ENCODE results near the gene RRP9.
"Not testable (repeated sequence)": the region's sequence is repeated elsewhere in the genome, so short reads cannot be mapped to it uniquely, and the experiment has no call there.

RRP9 gene

DNA sequence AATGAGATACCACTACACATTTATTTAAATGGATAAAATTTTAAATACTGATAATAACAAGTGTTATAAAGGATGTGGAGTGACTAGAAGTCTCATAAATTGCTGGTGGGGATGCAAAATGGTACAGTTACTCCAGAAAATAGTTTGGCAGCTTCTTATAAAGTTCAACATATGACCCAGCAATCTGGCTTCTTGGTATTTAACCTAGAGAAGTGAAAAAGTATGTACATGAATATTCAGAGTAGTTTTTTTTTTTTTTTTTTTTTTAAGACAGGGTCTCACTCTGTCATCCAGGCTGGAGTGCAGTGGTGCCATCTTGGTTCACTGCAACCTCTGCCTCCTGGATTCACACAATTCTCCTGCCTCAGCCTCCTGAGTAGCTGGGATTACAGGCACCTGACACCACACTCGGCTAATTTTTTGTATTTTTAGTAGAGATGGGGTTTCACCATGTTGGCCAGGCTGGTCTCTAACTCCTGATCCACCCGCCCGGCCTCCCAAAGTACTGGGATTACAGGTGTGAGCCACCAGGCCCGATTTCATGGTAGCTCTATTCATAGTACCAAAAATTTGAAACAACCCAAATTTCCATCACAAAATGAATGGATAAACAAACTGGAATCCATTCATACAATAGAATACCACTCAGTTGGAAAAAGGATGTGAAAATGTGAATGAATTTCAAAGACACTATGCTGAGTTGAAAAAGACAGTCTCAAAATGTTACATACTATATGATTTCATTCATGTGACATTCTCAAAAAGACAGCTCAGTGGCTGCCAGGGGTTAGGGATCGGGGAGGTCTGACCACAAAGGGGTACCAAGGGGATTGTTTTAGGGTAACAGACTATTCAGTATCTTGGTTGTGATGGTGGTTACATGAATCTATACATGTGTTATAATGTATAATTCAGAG is 14.4 kb downstream of the RRP9 start:
- in situ Hi-C loops (cut with HindIII; ENCODE audit: low sequenced_read_pairs), result no loop called here

- in situ Hi-C loops (cut with HindIII; ENCODE audit: low sequenced_read_pairs), result no loop called here
Measured at GRCh38 chr3:51921081-51921578, 20.6 kb downstream of the RRP9 start.

DNA sequence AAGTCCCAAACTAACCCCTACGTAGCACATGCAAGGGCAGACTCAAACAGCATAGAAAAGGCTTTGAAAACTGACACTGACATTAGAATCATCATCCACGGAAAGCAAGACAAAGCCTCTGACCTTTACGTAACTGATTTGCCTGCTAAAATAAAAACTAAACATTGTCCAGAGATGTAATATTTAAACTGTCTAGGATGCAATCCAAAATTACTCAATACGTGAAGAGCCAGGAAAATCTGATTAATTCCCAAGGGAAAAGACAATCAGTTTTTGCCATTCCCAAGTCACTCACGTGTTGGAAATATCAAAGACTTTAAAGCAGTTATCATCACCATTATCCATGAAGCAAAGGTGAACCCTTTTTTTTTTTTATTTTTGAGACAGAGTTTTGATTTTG is 25.3 kb downstream of the RRP9 start:
- in situ Hi-C loops (cut with HindIII; ENCODE audit: low sequenced_read_pairs), result no loop called here

- in situ Hi-C loops (cut with HindIII; ENCODE audit: low sequenced_read_pairs), result no loop called here
Measured at GRCh38 chr3:51908026-51908425, 33.7 kb downstream of the RRP9 start.

DNA sequence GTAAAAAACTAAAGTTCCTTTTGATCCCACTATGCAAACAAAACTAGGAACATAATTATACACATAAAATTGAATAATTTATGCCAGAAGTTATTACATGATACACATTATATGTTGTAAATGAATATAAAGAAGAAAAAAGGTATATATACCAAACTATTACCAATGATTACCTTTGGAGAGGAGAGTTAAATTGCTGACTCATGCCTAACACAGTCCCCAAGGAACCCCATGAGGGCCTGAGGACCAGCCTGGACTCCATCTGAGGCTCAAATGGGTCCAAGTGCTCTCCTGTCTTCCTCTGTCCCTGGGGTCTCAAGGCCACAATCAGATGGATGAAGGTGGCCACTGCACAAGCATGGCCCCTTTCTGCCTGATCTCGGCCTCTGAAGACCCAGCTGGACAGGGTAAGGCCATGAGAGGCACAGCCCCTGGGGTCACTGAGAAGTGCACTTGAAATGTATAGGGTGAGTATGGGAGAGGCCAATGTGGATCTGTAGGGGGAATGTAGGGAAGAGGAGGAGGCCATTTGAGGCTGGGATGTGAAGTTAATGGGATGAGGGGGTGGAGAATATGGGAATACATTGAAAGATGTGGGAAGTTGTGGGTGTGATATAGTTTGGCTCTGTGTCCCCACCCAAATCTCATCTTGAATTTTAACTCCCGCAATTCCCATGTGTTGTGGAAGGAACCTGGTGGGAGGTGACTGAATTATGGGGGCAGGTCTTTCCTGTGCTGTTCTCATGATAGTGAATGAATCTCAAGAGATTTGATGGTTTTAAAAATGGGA is 37.5 kb downstream of the RRP9 start:
- in situ Hi-C loops (cut with HindIII; ENCODE audit: low sequenced_read_pairs), result no loop called here

GRCh38 chr3:51902361-51902760 is 39.3 kb downstream of the RRP9 start:
- in situ Hi-C loops (cut with HindIII; ENCODE audit: low sequenced_read_pairs), result not testable (repeated sequence)

DNA sequence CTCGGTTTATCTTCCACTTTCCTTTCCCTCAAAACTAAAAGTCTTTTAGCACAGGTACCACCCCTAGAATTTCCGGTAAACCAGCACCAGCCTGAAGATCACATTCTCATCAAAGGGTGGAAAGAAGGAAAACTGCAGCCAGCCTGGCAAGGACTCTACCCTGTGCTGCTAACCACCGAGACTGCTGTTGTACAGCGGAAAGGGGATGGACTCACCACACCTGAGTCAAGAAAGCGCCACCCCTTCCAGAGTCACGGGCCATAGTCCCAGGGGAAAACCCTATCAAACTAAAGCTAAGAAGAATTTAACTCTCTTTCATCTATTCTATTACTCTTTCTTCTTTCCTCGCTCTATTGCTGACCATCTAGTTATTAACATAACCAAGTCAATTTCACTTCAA is 41.7 kb downstream of the RRP9 start:
- in situ Hi-C loops (cut with HindIII; ENCODE audit: low sequenced_read_pairs), result not testable (repeated sequence)

- in situ Hi-C loops (cut with HindIII; ENCODE audit: low sequenced_read_pairs), result loop anchor here (10.0 kb wide), 1 partner anchor 67 kb away; the partner anchor contains the start of gene PCBP4
Measured at GRCh38 chr3:51897391-51897790, 44.3 kb downstream of the RRP9 start.

DNA sequence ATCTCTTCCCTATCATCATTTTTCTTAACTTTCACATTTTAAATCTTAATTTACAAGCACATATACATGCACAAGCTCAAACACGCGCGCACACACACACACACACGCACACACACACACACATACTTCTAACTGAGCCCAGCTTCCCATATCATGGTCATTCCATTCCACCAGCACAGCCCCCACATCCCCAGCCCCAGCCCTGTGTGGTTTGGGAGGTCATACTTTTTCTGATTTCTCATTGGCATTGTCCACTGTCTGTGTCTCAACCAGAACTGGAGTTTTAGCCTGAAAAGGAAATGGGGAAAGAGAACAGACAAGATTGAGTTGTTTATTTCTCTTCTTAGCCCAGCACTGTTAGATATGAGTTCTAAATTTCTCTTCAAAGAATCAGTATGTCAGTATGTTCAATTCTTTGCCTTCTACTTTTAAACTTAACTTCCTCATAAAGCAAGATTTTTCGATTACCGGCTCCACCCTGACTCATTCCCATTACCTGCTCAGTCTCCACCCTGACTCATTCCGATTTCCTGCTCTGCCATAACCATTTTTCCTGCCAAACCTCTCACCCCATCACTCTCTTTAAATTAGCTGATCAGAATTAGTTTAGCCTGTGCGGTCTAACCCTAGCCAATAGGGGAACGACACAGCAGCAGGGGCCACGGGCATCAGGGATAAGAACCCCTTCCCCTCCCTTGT is 44.9 kb downstream of the RRP9 start:
- in situ Hi-C loops (cut with HindIII; ENCODE audit: low sequenced_read_pairs), result loop anchor here (10.0 kb wide), 1 partner anchor 68 kb away; the partner anchor contains the start of gene PCBP4

GRCh38 chr3:51894939-51895338 is 46.8 kb downstream of the RRP9 start:
- in situ Hi-C loops (cut with HindIII; ENCODE audit: low sequenced_read_pairs), result loop anchor here (10.0 kb wide), 1 partner anchor 70 kb away; the partner anchor contains the start of gene PCBP4

GRCh38 chr3:51894391-51894790 is 47.3 kb downstream of the RRP9 start:
- in situ Hi-C loops (cut with HindIII; ENCODE audit: low sequenced_read_pairs), result loop anchor here (10.0 kb wide), 1 partner anchor 70 kb away; the partner anchor contains the start of gene PCBP4

GRCh38 chr3:51891242-51892039 is 50.3 kb downstream of the RRP9 start:
- in situ Hi-C loops (cut with HindIII; ENCODE audit: low sequenced_read_pairs), result loop anchor here (10.0 kb wide), 1 partner anchor 73 kb away; the partner anchor contains the start of gene PCBP4

- in situ Hi-C loops (cut with HindIII; ENCODE audit: low sequenced_read_pairs), result no loop called here
Measured at GRCh38 chr3:51888463-51889105, 53.1 kb downstream of the RRP9 start.

DNA sequence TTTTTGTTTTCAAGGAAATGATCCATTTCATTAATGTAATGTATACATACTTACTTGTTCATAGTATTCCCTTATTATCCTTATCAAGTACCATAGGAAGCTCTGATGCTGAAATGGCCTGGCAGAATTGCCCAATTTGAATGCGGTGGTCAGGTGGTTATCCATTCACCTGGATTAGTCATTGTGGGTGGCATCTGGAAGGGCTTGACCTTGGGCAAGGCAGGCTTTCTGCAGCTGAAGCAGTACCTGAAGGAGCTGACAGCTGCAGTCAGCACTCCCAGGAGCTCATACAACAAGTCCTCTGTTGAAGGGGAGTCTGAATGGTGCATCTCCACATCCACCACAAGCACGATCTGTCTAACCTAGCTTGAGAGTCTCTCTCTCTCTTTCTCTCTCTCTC is 54.1 kb downstream of the RRP9 start:
- in situ Hi-C loops (cut with HindIII; ENCODE audit: low sequenced_read_pairs), result no loop called here

DNA sequence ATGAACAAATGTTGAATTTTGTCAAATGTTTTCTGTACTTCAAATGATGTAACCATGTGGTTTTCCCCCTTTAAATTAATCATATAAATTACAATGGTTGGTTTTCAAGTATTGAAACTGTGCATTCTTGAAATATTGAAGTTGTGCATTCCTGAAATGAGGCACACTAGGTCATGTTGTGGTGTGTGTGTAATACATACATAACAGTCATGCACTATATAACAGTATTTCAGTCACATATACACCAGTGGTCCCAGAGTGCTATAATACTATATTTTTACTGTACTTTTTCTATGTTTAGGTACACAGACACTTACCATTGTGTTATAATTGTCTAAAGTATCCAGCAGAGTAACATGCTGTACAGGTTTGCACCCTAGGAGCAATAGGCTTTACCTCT is 55.3 kb downstream of the RRP9 start:
- in situ Hi-C loops (cut with HindIII; ENCODE audit: low sequenced_read_pairs), result no loop called here
